ENCODE data around the gene AMZ2. TPM values are rescaled to one million over a fixed set of nuclear protein-coding genes. Genes with fewer than 3 reads are reported as not detected.

The AMZ2 gene, protein sequence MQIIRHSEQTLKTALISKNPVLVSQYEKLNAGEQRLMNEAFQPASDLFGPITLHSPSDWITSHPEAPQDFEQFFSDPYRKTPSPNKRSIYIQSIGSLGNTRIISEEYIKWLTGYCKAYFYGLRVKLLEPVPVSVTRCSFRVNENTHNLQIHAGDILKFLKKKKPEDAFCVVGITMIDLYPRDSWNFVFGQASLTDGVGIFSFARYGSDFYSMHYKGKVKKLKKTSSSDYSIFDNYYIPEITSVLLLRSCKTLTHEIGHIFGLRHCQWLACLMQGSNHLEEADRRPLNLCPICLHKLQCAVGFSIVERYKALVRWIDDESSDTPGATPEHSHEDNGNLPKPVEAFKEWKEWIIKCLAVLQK
- 108 to 121 TPM (median 117 TPM) in 5 replicates for total RNA-seq (2022; extraction: Qiagen RNA extraction)

DNA sequence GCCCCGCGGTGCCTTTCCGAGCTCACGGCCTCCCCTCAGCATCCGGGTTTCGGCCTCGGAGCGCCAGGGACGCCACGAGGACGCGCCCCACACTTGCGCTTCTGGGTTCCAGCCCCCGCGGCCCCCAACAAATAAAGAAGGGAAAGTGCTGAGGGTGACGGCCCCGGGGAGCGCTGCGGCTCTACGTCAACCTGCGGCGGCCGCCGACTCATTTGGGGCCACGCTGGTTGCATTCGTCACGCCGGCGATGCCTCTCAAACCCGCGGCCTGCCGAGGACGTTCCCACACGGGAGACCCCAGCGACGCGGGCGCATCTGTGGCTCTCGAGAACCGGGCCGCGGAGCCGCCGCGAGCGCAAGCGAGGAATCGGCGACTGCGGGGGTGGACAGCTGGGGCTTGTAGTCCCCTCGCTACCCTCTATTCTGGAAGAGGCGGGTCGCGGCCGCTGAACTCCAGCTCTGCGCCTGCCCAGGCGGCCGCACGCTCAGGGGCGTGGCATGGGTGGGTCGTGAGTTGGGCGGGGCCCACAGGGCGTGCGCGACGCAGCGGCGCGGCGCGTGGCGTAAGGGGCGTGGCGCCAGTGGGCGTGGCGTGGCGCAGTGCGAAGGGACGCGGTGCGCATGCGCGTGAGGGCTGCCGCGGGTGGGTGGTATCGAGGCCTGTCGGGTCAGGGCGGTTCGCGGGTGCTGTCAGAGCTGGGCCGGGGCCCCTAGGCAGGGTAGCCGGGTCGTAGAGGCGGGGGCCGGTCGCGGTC is at the start of gene AMZ2:
AMZ2 (plus strand) TSS at position 599 of the 754 bp plus-strand sequence. CDS start 2,145 bp downstream, outside the sequence.

DNA sequence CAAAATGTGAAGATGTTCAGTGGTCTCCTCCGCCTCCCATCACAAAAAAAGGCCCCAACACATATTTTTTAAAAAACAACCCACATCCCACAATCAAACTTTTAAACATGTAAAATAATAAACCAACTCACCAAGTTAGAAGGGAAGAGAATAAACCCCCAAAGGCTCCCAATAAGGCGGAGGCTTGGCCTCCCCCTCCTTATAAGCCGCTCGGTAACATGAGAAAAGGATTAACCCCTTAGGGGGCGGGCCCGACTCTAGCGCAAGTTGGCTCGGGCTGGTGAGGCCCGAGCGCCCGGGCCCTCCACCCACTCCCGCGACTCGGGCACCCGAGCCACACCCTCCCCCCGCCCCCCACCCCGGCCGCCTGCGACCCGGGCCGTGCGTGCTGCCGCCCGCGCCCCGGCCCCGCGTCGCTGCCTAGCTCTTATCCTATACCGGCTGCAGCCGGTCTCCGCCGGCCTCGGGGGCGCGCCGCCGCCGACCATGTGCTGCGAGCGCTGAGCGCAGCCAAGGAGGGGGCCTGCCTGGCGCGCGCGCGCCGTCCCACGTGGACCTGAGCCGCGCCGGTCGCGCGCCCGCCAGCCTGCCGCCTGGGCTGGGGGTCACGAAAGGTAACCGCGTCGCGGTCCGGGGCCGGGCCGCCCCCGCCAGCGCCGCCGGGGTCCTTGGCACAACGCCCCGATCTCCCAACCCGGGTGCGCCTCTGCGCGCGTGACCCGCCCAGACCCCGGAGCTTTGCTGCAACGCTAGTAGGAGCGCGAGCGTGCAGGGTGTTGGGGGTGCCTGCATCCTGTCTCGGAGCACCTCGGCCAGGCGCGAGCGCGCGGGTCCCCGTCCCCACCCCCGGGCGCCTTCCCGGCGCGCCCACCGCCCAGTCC is 43.4 kb downstream of the AMZ2 start, which contains the start of the genes ARSG and SLC16A6:
ARSG (plus strand) TSS at position 541 of the 881 bp plus-strand sequence. CDS start 15,999 bp downstream, outside the sequence.
SLC16A6 (minus strand) TSS at position 173 of the 881 bp plus-strand sequence. CDS start 12,807 bp downstream, outside the sequence.

Other genes with a start within 250 kb of the AMZ2 start
- gene KPNA2, start 212.3 kb upstream of the AMZ2 start, total RNA-seq (2022; extraction: Qiagen RNA extraction): 447 to 528 TPM (median 462 TPM) in 5 replicates
- gene SLC16A6, start 43.1 kb downstream of the AMZ2 start, total RNA-seq (2022; extraction: Qiagen RNA extraction): 0.37 to 0.73 TPM (median 0.65 TPM) in 5 replicates
- gene ARSG, start 43.5 kb downstream of the AMZ2 start, total RNA-seq (2022; extraction: Qiagen RNA extraction): 1.3 to 1.9 TPM (median 1.5 TPM) in 5 replicates
- gene WIPI1, start 209.5 kb downstream of the AMZ2 start, total RNA-seq (2022; extraction: Qiagen RNA extraction): 8.6 to 14.9 TPM (median 11.1 TPM) in 5 replicates

Data from A549 treated with Mapracorat at 1 μM for 4 hours (cell line).